GM21390 (cell line): ENCODE results near the gene YWHAE.
"Not testable (repeated sequence)": the region's sequence is repeated elsewhere in the genome, so short reads cannot be mapped to it uniquely, and the experiment has no call there.

Source experiments
- ATAC-seq: cut with Tn5 transposase; IDR thresholded peaks from one replicate; pipeline ENCODE4 v1.9.1; 2021; ENCODE audit not compliant: unreplicated experiment

Gene YWHAE

DNA sequence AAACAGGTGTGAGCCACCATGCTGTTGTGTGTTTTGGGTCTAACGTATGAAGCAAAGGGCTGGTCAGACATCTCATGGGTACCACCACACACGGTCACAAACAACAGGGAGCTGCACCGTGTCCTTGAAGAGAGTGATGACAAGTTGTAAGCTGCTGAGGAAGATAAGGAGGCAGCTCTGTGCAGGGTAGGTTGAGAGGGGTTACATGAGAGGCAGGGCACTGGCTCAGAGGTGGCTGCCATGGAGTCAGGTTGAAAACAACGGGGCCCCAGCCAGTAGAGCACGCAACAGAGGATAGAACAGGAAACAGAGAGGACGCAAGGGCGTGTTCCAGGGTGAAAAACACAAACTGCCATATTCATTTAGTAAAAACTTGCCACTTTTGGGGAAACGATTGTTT lies 68.3 kb downstream of the YWHAE start:
- no peak for ATAC-seq

DNA sequence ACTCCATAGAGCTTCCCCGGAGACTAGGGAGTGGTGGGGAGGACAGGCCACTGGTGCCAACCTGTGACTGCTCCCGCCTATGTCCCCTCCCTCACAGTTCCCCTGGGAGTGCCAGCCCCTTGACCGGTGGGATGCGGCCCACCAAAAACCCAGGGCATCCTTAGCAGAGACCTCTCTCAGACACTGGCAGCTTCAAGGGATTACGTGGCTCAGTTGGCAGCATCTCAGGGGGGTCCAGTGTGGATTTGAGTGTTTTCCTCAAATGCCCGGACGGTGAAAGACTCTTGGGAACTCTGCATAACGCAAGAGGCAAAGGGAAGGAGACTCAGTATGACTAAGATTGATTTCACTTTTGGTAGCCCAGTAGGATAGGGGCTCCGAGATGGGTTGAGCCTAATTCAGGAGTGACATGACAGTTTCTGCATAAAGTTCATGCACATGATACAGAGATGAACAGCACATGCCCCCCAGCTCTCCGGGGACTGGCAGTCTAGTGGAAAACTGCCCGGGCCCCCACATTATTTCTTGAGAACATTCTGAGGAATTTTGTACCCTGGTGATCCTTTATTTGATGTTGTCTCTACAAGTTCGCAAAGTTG lies 70.2 kb downstream of the YWHAE start:
- no peak for ATAC-seq

DNA sequence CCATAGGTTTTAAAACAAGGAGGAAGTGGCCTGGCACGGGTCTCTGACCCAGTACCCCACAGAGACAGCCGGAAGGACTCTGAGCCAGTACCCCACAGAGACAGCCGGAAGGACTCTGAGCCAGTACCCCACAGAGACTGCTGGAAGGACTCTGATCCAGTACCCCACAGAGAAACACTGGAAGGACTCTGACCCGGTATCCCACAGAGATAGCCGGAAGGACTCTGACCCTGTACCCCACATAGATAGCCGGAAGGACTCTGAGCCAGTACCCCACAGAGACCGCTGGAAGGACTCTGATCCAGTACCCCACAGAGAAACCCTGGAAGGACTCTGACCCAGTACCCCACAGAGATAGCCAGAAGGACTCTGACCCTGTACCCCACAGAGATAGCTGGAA lies 71.6 kb downstream of the YWHAE start:
- ATAC-seq, result no peak

DNA sequence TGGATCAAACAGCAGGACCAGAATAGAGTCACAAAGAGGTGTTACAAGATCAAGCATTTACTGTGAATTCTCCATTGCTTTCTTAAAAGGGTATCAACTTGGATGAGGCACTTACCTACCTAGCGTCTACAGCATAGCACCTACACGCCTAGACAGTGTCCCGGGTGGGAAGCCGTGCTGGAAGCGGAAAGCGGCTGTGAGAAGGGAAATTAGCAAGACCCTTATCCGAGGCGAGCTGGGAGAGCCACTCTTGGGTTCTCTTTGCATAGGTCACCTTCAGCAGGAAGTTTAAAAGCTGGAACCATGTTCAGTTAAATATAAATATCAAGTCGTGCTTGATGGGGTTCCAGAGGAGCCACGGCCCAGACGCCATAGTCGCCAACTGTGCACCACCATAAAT lies 74.3 kb downstream of the YWHAE start:
- ATAC-seq, result no peak

DNA sequence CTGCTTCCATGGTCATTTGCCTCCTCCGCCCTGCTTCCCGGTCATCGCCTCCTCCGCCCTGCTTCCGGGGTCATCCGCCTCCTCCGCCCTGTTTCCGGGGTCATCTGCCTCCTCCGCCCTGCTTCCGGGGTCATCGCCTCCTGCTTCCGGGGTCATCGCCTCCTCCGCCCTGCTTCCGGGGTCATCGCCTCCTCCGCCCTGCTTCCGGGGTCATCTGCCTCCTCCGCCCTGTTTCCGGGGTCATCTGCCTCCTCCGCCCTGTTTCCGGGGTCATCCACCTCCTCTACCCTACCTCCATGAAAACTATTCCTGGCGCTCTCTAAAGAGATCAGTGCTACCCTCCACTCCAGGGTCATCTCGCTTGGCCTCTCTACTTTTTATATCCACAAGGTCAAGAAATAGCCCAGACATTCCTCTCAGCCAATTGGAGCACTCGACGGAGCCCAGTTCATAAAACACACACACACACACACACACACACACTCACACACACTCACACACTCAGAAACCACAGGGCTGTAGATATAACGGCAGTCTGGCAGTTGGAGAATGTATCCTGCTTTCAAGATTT lies 75.7 kb downstream of the YWHAE start:
- no peak for ATAC-seq

DNA sequence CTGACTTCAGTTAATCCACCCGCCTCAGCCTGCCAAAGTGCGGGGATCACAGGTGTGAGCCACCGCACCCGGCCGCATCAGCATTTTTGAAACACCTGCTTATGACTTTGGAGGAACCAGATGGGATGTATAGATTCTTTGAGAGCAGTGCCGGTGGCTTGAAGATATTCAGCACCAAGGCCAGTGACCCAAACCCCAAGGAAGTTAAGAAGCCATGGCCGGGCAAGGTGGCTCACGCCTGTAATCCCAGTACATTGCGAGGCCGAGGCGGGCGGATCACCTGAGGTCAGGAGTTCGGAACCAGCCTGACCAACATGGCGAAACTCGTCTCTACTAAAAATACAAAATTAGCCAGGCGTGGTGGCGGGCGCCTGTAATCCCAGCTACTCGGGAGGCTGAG lies 76.7 kb downstream of the YWHAE start:
- no peak for ATAC-seq

DNA sequence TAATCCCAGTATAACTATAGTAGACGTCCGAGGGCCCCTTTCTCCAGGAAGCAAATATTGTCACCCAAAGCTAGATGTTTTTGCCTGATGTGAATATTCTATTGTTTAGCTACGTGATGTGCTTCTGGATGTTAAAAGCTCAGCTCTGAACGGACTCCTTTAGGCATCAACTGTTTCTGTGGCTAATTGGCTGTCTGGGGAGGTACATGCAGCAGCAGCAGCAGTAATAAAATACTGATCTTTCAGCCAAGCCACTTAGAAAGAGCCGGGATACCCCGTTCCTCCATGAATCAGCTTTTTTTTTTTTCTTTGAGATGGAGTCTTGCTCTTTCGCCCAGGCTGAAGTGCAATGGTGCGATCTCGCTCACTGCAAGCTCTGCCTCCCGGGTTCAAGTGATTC lies 77.5 kb downstream of the YWHAE start:
- no peak for ATAC-seq

DNA sequence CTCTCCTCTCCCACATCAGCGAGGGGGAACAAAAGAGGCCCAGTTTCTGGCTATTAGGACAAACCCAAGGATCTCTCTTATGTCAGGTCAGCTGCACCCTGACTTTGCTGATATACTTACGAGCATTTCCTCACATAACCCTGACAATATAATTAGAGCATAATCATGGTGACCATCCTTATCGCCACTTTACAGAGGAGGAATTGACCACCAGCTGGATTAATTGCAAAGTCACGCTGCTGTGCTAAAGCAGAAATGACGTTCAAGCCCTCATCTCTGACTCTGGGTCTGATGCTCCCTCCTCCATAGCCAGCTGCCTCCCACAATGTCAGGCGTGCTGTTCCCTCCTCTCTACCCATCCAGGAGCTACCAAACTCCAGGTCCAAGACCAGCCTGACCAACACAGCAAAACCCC lies 78.0 kb downstream of the YWHAE start:
- ATAC-seq, result no peak

DNA sequence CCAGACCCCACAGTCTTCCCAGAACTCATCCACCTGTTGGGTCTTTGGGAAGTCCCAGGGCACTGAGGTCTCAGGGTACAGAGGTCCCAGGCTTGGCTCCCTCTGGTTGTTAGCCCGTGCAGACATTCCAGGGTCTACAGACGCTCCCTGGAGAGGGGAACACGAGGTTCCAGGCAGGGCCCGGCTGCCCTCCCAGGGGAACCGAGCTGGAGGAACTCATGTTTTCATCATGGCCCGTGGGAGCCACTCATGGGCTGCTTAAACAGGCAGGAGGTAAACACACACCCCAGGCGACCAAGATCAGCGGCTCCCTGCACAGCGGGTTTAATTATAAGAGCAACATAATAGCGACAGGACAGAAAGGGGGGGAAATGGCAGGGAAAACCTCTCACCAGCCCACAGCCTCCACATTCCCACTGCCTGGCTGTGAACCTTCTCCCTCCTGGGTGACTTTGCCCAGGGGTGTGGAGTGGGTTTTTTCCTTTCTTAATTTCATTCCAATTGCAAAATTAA lies 84.1 kb downstream of the YWHAE start:
- no peak for ATAC-seq

DNA sequence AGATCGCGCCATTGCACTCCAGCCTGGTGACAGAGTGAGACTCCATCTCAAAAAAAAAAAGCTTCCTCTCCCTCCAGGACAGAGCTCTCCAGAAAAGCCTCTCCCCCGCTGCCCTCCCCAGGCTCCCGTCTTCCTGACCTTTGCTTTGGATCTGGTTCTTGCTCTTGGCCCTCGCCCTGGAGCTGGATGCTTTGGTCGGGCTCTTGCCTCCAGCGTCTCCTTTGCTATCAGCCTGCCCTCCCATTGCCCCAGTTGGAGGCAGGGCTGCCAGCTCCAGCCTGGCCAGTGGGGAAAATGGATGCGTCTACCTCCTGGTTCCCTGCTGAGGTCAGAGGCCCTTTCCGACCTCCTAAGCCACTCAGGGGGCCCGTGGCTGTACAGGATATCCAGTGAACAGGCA lies 84.6 kb downstream of the YWHAE start:
- no peak for ATAC-seq

DNA sequence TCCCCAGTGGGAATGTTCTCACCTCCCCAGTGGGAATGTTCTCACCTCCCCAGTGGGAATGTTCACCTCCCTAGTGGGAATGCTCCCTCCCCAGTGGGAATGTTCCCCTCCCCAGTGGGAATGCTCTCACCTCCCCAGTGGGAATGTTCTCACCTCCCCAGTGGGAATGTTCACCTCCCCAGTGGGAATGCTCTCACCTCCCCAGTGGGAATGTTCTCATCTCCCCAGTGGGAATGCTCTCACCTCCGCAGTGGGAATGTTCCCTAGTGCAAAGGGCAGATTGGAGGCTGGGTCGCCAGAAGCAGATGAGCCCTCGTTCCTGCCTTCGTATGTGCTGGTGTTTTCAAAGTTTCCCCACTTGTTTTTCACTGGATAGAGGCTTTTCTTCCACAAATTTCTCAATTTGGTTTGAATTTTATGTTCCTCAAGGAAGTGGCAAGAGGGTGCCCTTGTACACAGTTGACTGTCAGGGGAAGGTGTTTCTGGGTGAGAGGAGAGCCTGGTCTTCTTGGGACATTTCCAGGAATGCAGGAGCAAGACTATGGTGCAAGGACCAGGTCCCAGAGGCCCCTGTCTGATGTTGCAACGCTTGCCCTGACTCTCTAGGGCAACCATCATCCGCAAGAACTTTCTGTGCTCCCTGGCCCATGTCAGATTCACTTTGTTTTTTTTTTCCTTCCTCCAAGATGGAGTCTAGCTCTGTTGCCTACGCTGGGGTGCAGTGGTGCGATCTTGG lies 86.6 kb downstream of the YWHAE start:
- no peak for ATAC-seq

DNA sequence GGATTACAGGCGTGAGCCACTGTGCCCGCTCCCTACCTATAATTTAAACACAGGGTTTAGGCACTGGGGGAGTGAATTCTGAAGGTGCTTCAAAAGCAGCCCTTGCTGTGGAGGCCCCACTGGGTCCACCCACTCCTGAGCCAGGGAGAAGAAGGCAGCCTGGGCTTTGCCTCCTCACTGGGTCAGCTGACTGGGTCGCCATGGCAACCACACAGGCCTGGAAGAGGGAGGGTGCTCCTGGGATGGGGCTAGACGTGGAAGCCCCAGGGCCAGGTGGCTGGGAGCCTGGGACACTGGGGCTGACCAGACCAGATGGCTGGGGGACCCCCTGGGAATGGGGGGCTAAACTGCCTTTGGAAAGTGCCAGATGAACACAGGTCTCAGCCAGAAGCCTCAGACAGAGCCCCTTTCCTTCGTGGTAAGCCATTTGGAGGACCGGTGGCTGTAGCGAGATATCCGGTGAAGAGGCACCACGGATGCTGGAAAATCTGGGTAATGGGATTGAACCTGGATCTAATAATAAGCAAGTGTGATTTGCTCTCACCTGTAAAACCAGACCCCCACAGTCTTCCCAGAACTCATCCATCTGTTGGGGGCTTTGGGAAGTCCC lies 87.7 kb downstream of the YWHAE start:
- ATAC-seq, result no peak

DNA sequence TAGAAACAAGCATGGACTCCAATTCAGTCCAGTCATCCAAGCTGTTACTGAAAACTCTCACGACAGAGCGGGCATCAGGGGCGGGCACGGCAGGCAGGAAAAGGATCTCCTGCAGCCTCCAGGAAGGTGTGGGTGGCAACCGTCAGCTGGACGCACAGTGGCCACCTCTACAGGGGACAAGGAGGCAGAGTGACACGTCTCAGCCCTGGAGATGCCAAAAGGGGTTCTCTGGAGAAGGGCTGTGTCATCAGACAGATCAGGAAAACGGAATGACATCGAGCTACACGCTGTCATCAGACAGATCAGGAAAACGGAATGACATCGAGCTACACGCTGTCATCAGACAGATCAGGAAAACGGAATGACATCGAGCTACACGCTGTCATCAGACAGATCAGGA lies 92.2 kb downstream of the YWHAE start:
- not testable (repeated sequence) for ATAC-seq

DNA sequence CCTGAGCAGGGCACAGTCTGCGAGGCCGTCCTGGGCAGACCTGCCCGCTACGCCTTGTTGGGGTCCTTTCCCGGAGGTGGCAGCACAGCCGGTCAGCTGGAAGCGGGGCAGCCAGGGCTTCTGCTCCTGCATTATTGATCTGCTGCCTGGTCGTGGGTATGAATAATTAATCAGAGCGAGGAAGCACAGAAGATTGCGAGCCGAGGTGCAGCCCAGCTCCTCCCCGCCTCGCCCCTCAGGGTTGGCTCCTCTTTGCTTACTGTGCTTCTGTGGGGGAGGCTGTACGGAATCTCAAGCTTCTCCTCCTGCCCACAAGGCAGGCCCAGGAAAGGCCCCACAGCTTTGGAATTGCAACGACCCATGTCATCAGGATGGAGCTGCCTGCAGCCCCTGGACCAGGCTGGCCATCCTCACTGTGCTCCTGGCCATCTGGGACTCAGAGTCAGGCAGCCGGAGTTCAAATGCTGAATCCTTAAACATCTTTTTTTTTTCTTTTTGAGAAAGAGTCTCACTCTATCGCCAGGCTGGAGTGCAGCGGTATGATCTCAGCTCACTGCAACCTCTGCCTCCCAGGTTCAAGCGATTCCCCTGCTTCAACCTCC lies 95.0 kb downstream of the YWHAE start:
- ATAC-seq, result no peak

DNA sequence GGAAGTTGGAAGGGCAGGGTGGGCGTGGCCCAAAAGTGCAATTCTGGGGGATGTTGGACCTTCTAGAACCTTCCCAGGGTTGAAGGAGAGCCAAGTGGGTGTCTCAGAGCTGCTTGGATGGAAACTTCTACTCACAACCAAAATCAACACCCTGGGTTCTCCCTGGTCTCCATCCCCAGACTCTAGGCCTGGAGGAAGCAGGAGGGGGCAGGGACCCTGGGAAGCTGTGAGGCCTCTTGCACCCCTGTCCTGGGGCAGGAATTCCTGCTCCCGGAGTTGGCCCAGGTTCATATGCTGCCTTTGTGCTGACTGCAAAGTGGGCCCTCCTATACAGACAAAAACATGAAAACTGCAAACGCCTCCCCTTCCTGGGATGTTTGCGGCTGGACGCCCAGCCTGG lies 95.5 kb downstream of the YWHAE start:
- no peak for ATAC-seq

DNA sequence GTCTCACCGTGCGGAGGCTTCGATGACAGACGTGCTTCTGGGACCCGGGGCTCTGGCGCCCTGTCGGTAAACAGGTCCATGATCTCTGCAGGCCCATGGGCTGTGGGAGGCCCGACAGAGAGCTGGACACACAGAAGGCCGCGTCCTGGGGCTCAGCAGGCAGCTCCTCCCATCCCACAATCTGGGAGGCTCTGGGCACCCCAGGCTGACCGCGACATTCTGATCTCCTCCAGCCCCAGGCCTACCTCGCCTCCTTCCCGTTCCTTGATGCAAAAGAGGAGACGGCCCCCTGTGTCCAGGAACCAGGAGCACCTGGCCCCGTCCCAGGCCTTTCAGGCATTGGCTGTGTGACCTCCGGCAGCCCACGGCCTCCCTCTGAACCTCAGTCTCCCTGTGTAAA lies 97.3 kb downstream of the YWHAE start:
- no peak for ATAC-seq

DNA sequence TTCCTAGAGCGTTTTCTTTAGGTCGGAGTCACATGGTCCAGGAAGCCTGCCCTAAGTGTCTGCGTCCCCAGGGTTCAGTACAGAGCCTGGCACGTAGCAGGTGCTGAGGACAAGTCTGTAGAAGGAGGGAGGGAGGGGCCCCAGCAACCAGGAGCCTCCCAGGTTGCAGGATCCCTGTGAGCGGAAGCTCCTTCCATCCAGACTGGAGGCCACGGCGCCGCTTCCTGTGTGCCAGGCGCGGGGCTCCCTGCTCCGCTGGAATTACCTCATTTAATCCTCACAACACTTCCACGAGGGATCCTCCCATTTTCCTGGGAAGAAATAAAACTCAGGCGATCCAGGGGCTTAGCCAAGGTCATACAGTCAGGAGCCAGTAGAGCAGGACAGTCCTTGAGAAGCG lies 98.5 kb downstream of the YWHAE start:
- no peak for ATAC-seq

DNA sequence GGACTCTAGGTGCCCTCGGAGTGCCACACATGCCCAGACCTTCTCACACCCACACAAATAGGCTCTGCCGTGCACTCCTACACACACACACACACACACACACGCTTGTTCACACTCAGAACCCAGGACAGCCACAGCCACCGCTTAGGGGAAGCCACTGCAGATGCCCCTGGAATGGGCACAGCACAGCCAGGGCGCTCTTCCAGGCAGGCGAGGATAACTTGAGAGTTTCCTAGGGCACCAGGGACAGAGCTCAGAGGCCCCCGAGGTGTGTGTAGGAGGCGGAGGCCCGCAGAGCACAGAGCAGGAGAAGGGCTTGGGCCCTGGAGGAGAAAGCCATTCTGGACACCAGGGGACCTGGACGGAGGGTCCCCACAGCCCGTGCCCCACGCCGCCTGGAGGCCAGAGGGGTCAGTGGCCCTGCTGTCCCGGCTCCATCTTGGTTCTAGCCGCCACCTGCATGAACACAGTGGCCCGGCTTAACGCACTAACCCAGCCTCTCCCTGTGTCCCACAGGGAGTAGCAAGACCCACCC lies 99.6 kb downstream of the YWHAE start:
- ATAC-seq, result no peak

DNA sequence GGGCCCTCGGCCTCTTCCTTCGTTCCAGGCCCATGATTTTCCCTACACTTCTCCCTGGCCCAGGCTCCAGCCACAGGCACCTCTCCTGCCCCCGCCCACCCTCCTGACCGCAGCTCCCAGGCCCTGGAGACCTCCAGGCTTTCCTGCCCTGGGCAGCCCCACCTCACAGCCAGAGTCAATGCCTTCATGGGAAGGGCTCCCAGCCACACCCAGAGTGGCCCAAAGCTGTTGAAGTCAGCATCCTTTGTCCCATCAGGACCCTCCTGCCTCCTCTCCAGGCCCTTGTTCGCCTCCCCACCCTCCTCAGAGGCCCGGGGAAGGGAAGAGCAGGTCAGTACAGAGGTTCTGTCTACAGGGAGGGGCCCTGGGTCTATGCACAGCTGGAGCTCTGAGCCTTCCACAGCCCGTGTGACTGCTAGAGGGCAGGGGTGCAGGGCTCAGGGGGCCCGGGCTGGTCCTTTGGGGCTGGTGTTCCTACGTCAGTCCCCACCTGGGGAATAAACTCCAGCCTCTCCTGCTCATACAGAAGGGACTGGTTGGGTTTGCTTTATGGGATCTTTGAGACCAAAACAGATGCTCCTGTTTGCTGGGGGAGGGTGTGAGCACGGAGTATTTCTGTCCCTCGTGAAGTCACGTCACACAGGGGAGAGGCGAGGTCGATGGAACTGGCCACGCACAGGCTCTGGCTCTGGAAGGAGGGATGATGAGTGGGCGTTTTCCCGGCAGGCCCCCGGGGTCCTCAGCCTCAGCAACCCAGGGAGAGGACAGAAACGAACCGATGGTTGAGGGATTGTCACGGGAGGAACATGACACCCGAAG lies 100.3 kb downstream of the YWHAE start:
- ATAC-seq, result no peak

DNA sequence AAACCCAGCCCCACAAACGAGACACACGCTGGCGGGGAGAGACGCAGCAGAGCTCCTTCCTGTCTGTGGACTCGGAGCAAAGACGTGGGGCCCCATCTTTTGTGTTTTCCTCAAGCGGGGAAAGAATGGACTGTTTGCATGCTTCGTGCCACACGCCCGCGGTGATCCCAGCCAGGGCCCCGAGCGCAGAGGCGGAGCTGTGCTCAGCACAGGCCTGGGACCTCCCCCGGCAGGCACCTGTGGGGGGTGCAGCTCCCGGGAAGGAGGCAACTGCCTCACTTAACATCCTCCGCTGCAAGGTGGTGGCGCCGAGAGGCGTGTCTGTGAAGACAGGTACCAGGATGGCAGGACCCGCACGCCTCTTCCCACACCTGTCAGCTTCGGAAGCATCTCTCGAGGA lies 101.4 kb downstream of the YWHAE start:
- ATAC-seq, result no peak
